ENCODE measurements around the gene IL17F.

- TF ChIP-seq CTCF (IDR thresholded peaks at IDR 0.05; ENCODE audit: insufficient read depth, low read length, poor library complexity, severe bottlenecking) (no peak), EZH2phosphoT487 (conservative IDR thresholded peaks at IDR 0.05; ENCODE audit: low read length) (no peak)
Observed at GRCh38 chr6:52227495-52227894, 16.8 kb downstream of the IL17F start.

Data from SU-DHL-6 (cell line).